Cerebellar nuclear complex (tissue), 1 donor: ENCODE data around the gene UNC5C.
"Not testable (repeated sequence)": the region's sequence is repeated elsewhere in the genome, so short reads cannot be mapped to it uniquely, and the experiment has no call there.

ENCODE experiments used
- DNase-seq, 2 experiments: peaks; one replicate each; lab custom pipeline; 2025; lab: John Stamatoyannopoulos, UW

Gene UNC5C

GRCh38 chr4:95178938-95179337 is 369.8 kb downstream of the UNC5C start:
- DNase-seq: no peak

- not testable (repeated sequence) for DNase-seq
Observed at GRCh38 chr4:95171377-95171776, 377.4 kb downstream of the UNC5C start.

- DNase-seq: no peak
Observed at GRCh38 chr4:95170176-95170575, 378.6 kb downstream of the UNC5C start.

- DNase-seq: no peak
Observed at GRCh38 chr4:95167805-95168204, 381.0 kb downstream of the UNC5C start.

- DNase-seq: no peak
Observed at GRCh38 chr4:95165926-95166524, 382.7 kb downstream of the UNC5C start.

- no peak for DNase-seq
Observed at GRCh38 chr4:95162867-95163266, 385.9 kb downstream of the UNC5C start.

- DNase-seq: no peak
Observed at GRCh38 chr4:95161781-95162469, 386.8 kb downstream of the UNC5C start.

GRCh38 chr4:95159384-95159783 is 389.4 kb downstream of the UNC5C start:
- no peak for DNase-seq

GRCh38 chr4:95158626-95159025 is 390.1 kb downstream of the UNC5C start:
- DNase-seq: no peak

- DNase-seq: no peak
Observed at GRCh38 chr4:95158045-95158444, 390.7 kb downstream of the UNC5C start.

- DNase-seq: no peak
Observed at GRCh38 chr4:95157596-95157995, 391.2 kb downstream of the UNC5C start.

- DNase-seq: no peak
Observed at GRCh38 chr4:95156452-95156765, 392.4 kb downstream of the UNC5C start.

- DNase-seq: no peak
Observed at GRCh38 chr4:95155759-95156451, 392.9 kb downstream of the UNC5C start.

GRCh38 chr4:95153182-95153581 is 395.6 kb downstream of the UNC5C start:
- no peak for DNase-seq

- DNase-seq: no peak
Observed at GRCh38 chr4:95151255-95151654, 397.5 kb downstream of the UNC5C start.

- no peak for DNase-seq
Observed at GRCh38 chr4:95142932-95143331, 405.8 kb downstream of the UNC5C start.

GRCh38 chr4:95141361-95141760 is 407.4 kb downstream of the UNC5C start:
- DNase-seq: no peak

- not testable (repeated sequence) for DNase-seq
Observed at GRCh38 chr4:95139424-95139823, 409.3 kb downstream of the UNC5C start.

GRCh38 chr4:95134016-95134415 is 414.8 kb downstream of the UNC5C start:
- DNase-seq: not testable (repeated sequence)

- no peak for DNase-seq
Observed at GRCh38 chr4:95129821-95130311, 418.9 kb downstream of the UNC5C start.

GRCh38 chr4:95129031-95129430 is 419.7 kb downstream of the UNC5C start:
- DNase-seq: no peak

GRCh38 chr4:95124906-95125504 is 423.8 kb downstream of the UNC5C start:
- DNase-seq: no peak

- DNase-seq: no peak
Observed at GRCh38 chr4:95122001-95122400, 426.8 kb downstream of the UNC5C start.
